Calu3 (cell line): ENCODE results near the gene UIMC1. TPM values are rescaled to one million over a fixed set of nuclear protein-coding genes. Genes with fewer than 3 reads are reported as not detected.

Experiments
- BruUV-seq: library from RNA; stranded (reverse); fragments of 400-500 nt; replicated peaks from 2 replicates; lab custom pipeline; 2021; lab: Mats Ljungman, UMichigan
- CTCF ChIA-PET: fragments of 300-600 bp; sonication (Branson Sonifier 250); formaldehyde crosslinking; loops from one replicate; lab custom pipeline; 2022; ENCODE audit warnings: antibody characterized with exemption; lab: Charles Lee
- DNase-seq: peaks from one replicate; pipeline ENCODE4 v3.0.0; 2022
- H3K27ac Mint-ChIP-seq: one replicate; pipeline ENCODE4 v1.8.0; 2022; ENCODE audit warnings: mixed read lengths; ENCODE audit not compliant: unreplicated experiment
- H3K27me3 Mint-ChIP-seq: one replicate; pipeline ENCODE4 v1.8.0; 2022; ENCODE audit warnings: mixed read lengths; ENCODE audit not compliant: unreplicated experiment
- H3K36me3 Mint-ChIP-seq: one replicate; pipeline ENCODE4 v1.8.0; 2022; ENCODE audit warnings: mild to moderate bottlenecking, moderate library complexity, mixed read lengths; ENCODE audit not compliant: insufficient read depth, unreplicated experiment
- H3K4me1 Mint-ChIP-seq: one replicate; pipeline ENCODE4 v1.8.0; 2022; ENCODE audit warnings: mild to moderate bottlenecking, low read depth, mixed read lengths; ENCODE audit not compliant: unreplicated experiment
- H3K4me3 Mint-ChIP-seq: one replicate; pipeline ENCODE4 v1.8.0; 2022; ENCODE audit warnings: mild to moderate bottlenecking, low read depth, moderate library complexity, mixed read lengths; ENCODE audit not compliant: unreplicated experiment
- H3K9me3 Mint-ChIP-seq: one replicate; pipeline ENCODE4 v1.8.0; 2022; ENCODE audit warnings: low read depth, mixed read lengths; ENCODE audit not compliant: unreplicated experiment
- intact Hi-C: fragments of 100-400 bp; cut with micrococcal nuclease; formaldehyde crosslinking; loops from one replicate; pipeline ENCODE4 v1.10.0; 2022; ENCODE audit not compliant: unreplicated experiment
- total RNA-seq: library from RNA; stranded (reverse); gene quantifications from 2 replicates; pipeline ENCODE4 v1.2.3, GENCODE V29; 2022
- TF ChIP-seq, protein P1 (sequence below): fragments of 200-600 bp; IDR thresholded peaks from one replicate; pipeline ENCODE4 v1.8.0; 2022; ENCODE audit warnings: antibody characterized with exemption; ENCODE audit not compliant: unreplicated experiment

UIMC1 gene
- total RNA-seq, 1 experiment from 2014 or later, result 51.3 TPM

DNA sequence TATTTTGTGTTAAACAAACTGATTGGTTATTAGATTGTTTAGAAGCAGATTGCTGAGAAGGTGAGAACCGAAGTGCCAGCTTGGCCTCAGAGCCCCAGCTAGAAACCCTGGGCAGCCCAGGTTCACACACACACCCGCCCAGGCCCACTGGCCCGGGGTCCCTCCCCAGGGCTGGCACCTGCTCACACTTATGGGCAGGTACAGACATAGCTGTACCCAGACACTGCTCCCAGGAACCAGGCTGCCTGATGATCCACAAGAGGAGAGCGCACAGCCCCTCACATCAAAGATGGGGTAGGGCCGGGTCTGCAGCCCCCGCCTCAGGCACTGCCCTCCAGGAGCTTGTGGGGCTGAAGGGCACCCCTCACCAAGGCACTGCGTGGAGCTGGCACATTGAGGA lies 140.6 kb downstream of the UIMC1 start:
- Mint-ChIP-seq H3K9me3 (no peaks in the 10 kb centered on the region), H3K4me3 (no peak overlapping the region), H3K27me3 (no peaks in the 10 kb centered on the region), H3K27ac (no peak overlapping the region), H3K4me1 (no peaks in the 10 kb centered on the region), H3K36me3 (no peaks in the 10 kb centered on the region)
- no TSS peak for BruUV-seq
- CTCF ChIA-PET, result no interaction called here
- TF ChIP-seq, protein P1, sequence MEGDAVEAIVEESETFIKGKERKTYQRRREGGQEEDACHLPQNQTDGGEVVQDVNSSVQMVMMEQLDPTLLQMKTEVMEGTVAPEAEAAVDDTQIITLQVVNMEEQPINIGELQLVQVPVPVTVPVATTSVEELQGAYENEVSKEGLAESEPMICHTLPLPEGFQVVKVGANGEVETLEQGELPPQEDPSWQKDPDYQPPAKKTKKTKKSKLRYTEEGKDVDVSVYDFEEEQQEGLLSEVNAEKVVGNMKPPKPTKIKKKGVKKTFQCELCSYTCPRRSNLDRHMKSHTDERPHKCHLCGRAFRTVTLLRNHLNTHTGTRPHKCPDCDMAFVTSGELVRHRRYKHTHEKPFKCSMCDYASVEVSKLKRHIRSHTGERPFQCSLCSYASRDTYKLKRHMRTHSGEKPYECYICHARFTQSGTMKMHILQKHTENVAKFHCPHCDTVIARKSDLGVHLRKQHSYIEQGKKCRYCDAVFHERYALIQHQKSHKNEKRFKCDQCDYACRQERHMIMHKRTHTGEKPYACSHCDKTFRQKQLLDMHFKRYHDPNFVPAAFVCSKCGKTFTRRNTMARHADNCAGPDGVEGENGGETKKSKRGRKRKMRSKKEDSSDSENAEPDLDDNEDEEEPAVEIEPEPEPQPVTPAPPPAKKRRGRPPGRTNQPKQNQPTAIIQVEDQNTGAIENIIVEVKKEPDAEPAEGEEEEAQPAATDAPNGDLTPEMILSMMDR, result no peak
- intact Hi-C loops, result no loop called here
- no peak for DNase-seq

DNA sequence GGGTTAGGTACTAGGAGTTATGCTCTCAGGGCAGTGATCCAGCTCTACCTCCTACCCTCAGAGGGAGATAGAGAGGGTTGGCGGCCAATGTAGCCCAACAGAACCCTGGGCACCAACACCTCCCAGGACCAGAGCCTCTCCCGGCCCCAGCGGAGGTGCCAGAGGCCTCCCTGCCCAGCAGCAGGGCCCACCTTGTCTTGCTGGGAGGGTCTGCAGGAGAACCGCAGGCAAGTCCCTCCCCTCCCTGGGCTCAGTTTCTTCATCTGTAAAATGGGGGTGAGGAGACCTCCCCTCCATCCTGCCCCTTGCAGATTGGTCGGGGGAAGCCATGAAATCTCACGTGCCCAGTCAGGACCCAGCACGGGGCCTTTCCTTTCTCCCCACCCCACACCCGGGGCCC lies 141.8 kb downstream of the UIMC1 start:
- BruUV-seq, result no TSS peak
- H3K36me3 Mint-ChIP-seq, result no peaks in the 10 kb centered on the region
- no peaks in the 10 kb centered on the region for H3K27me3 Mint-ChIP-seq
- DNase-seq, result no peak
- H3K27ac Mint-ChIP-seq, result no peak overlapping the region
- no peaks in the 10 kb centered on the region for H3K9me3 Mint-ChIP-seq
- CTCF ChIA-PET, result interaction anchor here (0.5 kb wide), 1 partner anchor 73 kb away, joined by 5 read pairs; no protein-coding TSS in a partner anchor
- H3K4me1 Mint-ChIP-seq, result no peaks in the 10 kb centered on the region
- intact Hi-C loops, result no loop called here
- H3K4me3 Mint-ChIP-seq, result no peak overlapping the region
- TF ChIP-seq, protein P1, result no peak

DNA sequence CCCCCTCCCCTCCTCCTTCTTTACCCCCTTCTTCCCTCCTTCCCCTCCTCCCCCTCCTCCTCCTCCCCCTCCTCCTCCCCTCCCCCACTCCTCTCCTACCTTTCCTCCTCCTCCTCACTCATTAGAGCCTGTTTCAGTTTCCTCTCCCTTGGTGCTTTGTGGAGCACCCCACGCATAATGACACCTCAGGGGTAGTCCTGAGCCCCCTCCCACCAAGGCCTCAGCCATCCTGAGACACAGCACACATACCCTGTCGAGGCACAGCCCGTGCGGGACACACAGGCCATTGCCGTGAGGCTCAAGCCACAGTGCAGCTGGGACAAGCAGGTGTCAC lies 142.8 kb downstream of the UIMC1 start:
- H3K4me1 Mint-ChIP-seq, result no peaks in the 10 kb centered on the region
- no peak overlapping the region for H3K4me3 Mint-ChIP-seq
- CTCF ChIA-PET, result no interaction called here
- intact Hi-C loops, result no loop called here
- no peak overlapping the region for H3K27ac Mint-ChIP-seq
- peaks cover 3% of the 10 kb centered on the region for H3K27me3 Mint-ChIP-seq
- TF ChIP-seq, protein P1, result no peak
- no peaks in the 10 kb centered on the region for H3K9me3 Mint-ChIP-seq
- DNase-seq, result no peak
- H3K36me3 Mint-ChIP-seq, result no peaks in the 10 kb centered on the region
- BruUV-seq, result no TSS peak

DNA sequence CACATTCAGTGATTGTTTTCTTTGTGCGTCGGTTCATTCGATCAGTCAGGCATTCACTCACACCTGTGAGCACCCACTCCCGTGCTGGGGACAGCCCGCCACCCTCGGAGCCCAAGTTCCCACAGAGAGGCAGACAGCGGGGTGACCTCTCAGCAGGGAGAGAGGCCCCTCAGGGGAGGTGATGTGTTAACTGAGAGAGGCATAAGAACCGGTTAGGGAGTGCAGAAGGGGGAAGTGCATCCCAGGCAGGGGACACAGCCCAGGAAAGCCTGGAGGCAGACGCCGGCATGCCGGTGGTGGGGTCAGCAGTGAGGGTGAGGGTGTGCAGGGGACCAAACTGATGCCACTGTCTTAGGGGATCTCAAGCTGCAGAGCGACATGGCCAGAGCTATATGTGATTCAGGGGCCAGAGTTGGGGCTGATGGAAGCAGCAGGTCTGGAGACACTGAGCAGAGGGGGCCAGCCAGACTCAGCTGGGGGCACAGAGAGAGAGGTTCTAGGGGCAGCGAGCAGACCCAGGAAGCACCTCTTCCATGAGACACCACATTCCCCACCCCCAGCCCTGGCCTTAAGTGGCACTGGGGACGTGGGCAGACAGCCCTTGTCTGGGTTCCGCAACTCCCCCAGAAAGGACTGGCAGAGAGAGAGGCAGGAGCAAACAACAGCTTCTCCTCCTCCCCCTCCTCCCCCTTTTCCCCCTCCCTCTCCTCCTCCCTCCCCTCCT lies 143.4 kb downstream of the UIMC1 start:
- intact Hi-C loops, result no loop called here
- H3K27me3 Mint-ChIP-seq, result peaks cover 8% of the 10 kb centered on the region
- CTCF ChIA-PET, result no interaction called here
- no TSS peak for BruUV-seq
- H3K9me3 Mint-ChIP-seq, result no peaks in the 10 kb centered on the region
- TF ChIP-seq, protein P1, result no peak
- DNase-seq, result no peak
- no peaks in the 10 kb centered on the region for H3K4me1 Mint-ChIP-seq
- no peak overlapping the region for H3K4me3 Mint-ChIP-seq
- H3K36me3 Mint-ChIP-seq, result no peaks in the 10 kb centered on the region
- H3K27ac Mint-ChIP-seq, result no peak overlapping the region
